Activated T-cell treated with anti-CD3 and anti-CD28 coated beads, Interleukin-2, amount 50 U/mL, for 24 hours (primary cell): ENCODE measurements around the gene PDE7B.

Experiments used
- DNase-seq: peaks from one replicate; pipeline ENCODE4 v3.0.0-alpha.2; 2020
- H3K27ac Mint-ChIP-seq: 2 replicates; pipeline ENCODE4 v1.8.0; 2020; ENCODE audit warnings: mild to moderate bottlenecking, mixed read lengths
- H3K27me3 Mint-ChIP-seq: 2 replicates; pipeline ENCODE4 v1.8.0; 2020; ENCODE audit warnings: mixed read lengths
- H3K36me3 Mint-ChIP-seq: 2 replicates; pipeline ENCODE4 v1.8.0; 2020; ENCODE audit warnings: low read depth, mixed read lengths
- H3K4me1 Mint-ChIP-seq: 2 replicates; pipeline ENCODE4 v1.8.0; 2020; ENCODE audit warnings: low read depth, mixed read lengths
- H3K4me3 Mint-ChIP-seq: 2 replicates; pipeline ENCODE4 v1.8.0; 2020; ENCODE audit warnings: mild to moderate bottlenecking, moderate library complexity, mixed read lengths
- H3K9me3 Mint-ChIP-seq: 2 replicates; pipeline ENCODE4 v1.8.0; 2020; ENCODE audit warnings: mixed read lengths

Gene PDE7B

GRCh38 chr6:136150961-136151360 lies 299.5 kb downstream of the PDE7B start:
- no peak for DNase-seq
- Mint-ChIP-seq H3K36me3 (no peaks in the 10 kb centered on the region), H3K27me3 (no peaks in the 10 kb centered on the region), H3K4me1 (no peaks in the 10 kb centered on the region), H3K4me3 (no peak overlapping the region), H3K27ac (no peak overlapping the region), H3K9me3 (no peaks in the 10 kb centered on the region)

- Mint-ChIP-seq H3K9me3 (no peaks in the 10 kb centered on the region), H3K4me1 (no peaks in the 10 kb centered on the region), H3K36me3 (no peaks in the 10 kb centered on the region)
Observed at GRCh38 chr6:136153707-136154375, 302.3 kb downstream of the PDE7B start.

DNA sequence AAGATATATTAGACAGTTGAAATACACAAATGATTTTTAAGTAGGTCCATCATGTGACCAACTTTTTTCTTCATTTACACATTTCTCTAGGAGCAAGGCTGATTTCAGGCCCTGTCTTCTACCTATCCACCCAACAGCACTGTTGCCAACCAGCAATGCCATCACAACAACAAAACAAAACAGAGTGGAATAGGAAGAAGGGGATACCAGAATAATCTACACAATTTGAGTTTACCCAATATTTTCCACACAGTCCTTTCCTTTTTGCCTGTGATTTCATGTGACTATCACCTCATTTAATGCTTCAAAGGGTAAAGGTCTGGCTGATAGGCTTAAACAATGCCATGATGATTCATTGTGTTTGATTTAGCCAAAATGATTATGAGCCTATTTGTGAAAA lies 303.7 kb downstream of the PDE7B start:
- H3K36me3 Mint-ChIP-seq: no peaks in the 10 kb centered on the region
- peaks cover under 1% of the 10 kb centered on the region for H3K4me1 Mint-ChIP-seq
- H3K27ac Mint-ChIP-seq: no peak overlapping the region
- no peak for DNase-seq
- H3K9me3 Mint-ChIP-seq: no peaks in the 10 kb centered on the region
- no peaks in the 10 kb centered on the region for H3K27me3 Mint-ChIP-seq
- no peak overlapping the region for H3K4me3 Mint-ChIP-seq

More at GRCh38 chr6:136153707-136154375, 302.3 kb downstream of the PDE7B start:
- no peak for DNase-seq
- H3K27me3 Mint-ChIP-seq: no peaks in the 10 kb centered on the region
- no peak overlapping the region for H3K4me3 Mint-ChIP-seq
- H3K27ac Mint-ChIP-seq: no peak overlapping the region

- no peak for DNase-seq
- Mint-ChIP-seq H3K9me3 (peaks cover 7% of the 10 kb centered on the region), H3K27ac (no peak overlapping the region), H3K4me3 (no peak overlapping the region), H3K4me1 (peaks cover 6% of the 10 kb centered on the region), H3K36me3 (no peaks in the 10 kb centered on the region), H3K27me3 (no peaks in the 10 kb centered on the region)
Observed at GRCh38 chr6:136157743-136158142, 306.2 kb downstream of the PDE7B start.

GRCh38 chr6:136158387-136158821 lies 306.9 kb downstream of the PDE7B start:
- DNase-seq: no peak
- no peak overlapping the region for H3K4me3 Mint-ChIP-seq
- H3K9me3 Mint-ChIP-seq: peaks cover 7% of the 10 kb centered on the region
- H3K4me1 Mint-ChIP-seq: peaks cover 6% of the 10 kb centered on the region
- H3K27ac Mint-ChIP-seq: no peak overlapping the region
- H3K36me3 Mint-ChIP-seq: no peaks in the 10 kb centered on the region
- no peaks in the 10 kb centered on the region for H3K27me3 Mint-ChIP-seq

GRCh38 chr6:136158971-136159370 lies 307.5 kb downstream of the PDE7B start:
- peaks cover 6% of the 10 kb centered on the region for H3K4me1 Mint-ChIP-seq
- H3K4me3 Mint-ChIP-seq: no peak overlapping the region
- peaks cover 11% of the 10 kb centered on the region for H3K9me3 Mint-ChIP-seq
- no peaks in the 10 kb centered on the region for H3K36me3 Mint-ChIP-seq
- no peaks in the 10 kb centered on the region for H3K27me3 Mint-ChIP-seq
- H3K27ac Mint-ChIP-seq: no peak overlapping the region
- DNase-seq: no peak

DNA sequence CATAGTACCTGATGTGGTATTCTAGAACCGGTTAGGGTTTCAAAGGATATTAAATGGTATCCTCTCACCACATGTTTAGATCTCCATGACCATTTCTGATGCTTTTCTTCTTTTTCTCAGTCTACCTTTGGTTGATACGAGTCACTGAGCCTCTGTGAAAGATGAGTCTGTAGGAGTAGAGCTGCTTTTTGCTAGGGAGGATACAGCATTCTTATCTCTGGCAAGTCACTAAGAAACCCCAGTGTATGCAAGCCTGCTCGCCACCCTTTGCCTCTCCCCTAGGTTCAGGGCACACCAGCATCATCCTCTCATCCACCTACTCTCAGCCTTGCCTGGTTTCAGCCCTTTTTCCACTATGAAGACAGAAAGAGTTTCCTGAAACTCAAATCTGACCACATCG lies 308.7 kb downstream of the PDE7B start:
- peaks cover 6% of the 10 kb centered on the region for H3K4me1 Mint-ChIP-seq
- H3K4me3 Mint-ChIP-seq: no peak overlapping the region
- H3K27me3 Mint-ChIP-seq: no peaks in the 10 kb centered on the region
- H3K27ac Mint-ChIP-seq: no peak overlapping the region
- H3K9me3 Mint-ChIP-seq: peaks cover 11% of the 10 kb centered on the region
- no peak for DNase-seq
- H3K36me3 Mint-ChIP-seq: no peaks in the 10 kb centered on the region

GRCh38 chr6:136161950-136162349 lies 310.4 kb downstream of the PDE7B start:
- Mint-ChIP-seq H3K4me3 (no peak overlapping the region), H3K36me3 (no peaks in the 10 kb centered on the region), H3K27me3 (no peaks in the 10 kb centered on the region), H3K9me3 (peaks cover 14% of the 10 kb centered on the region), H3K4me1 (peaks cover 6% of the 10 kb centered on the region), H3K27ac (no peak overlapping the region)
- no peak for DNase-seq

DNA sequence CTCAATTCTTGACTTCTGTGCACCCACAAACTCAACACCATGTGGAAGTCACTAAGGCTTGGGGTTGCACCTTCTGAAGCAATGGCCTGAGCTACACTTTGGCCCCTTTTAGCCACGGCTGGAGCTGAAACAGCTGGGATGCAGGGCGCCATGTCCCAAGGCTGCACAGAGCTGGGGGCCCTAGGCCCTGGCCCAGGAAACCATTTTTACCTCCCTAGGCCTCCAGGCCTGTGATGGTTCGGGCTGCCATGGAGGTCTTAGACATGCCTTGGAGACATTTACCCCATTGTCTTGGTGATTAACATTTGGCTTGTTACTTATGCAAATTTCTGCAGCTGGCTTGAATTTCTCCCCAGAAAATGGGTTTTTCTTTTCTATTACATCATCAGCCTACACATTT lies 311.8 kb downstream of the PDE7B start:
- no peaks in the 10 kb centered on the region for H3K36me3 Mint-ChIP-seq
- H3K9me3 Mint-ChIP-seq: peaks cover 16% of the 10 kb centered on the region
- DNase-seq: no peak
- H3K4me1 Mint-ChIP-seq: peaks cover 6% of the 10 kb centered on the region
- no peak overlapping the region for H3K27ac Mint-ChIP-seq
- H3K27me3 Mint-ChIP-seq: no peaks in the 10 kb centered on the region
- no peak overlapping the region for H3K4me3 Mint-ChIP-seq

- Mint-ChIP-seq H3K9me3 (peaks cover 15% of the 10 kb centered on the region), H3K4me3 (no peak overlapping the region), H3K27ac (no peak overlapping the region), H3K4me1 (no peaks in the 10 kb centered on the region), H3K36me3 (no peaks in the 10 kb centered on the region), H3K27me3 (no peaks in the 10 kb centered on the region)
- no peak for DNase-seq
Observed at GRCh38 chr6:136166815-136167214, 315.3 kb downstream of the PDE7B start.

- peaks cover 2% of the 10 kb centered on the region for H3K36me3 Mint-ChIP-seq
- H3K27ac Mint-ChIP-seq: no peak overlapping the region
- H3K27me3 Mint-ChIP-seq: peaks cover 6% of the 10 kb centered on the region
- H3K4me3 Mint-ChIP-seq: no peak overlapping the region
- H3K4me1 Mint-ChIP-seq: peaks cover 9% of the 10 kb centered on the region
- no peak for DNase-seq
- peaks cover 9% of the 10 kb centered on the region for H3K9me3 Mint-ChIP-seq
Observed at GRCh38 chr6:136169394-136170148, 318.1 kb downstream of the PDE7B start.

GRCh38 chr6:136171231-136171630 lies 319.7 kb downstream of the PDE7B start:
- DNase-seq: no peak
- Mint-ChIP-seq H3K27ac (no peak overlapping the region), H3K27me3 (peaks cover 6% of the 10 kb centered on the region), H3K4me1 (peaks cover 9% of the 10 kb centered on the region), H3K36me3 (peaks cover 2% of the 10 kb centered on the region), H3K4me3 (no peak overlapping the region), H3K9me3 (peaks cover 9% of the 10 kb centered on the region)

- H3K36me3 Mint-ChIP-seq: peaks cover 2% of the 10 kb centered on the region
- H3K27ac Mint-ChIP-seq: peak overlapping the region; percentile 7
- H3K4me1 Mint-ChIP-seq: peaks cover 9% of the 10 kb centered on the region
- H3K9me3 Mint-ChIP-seq: peaks cover 5% of the 10 kb centered on the region
- DNase-seq: no peak
- H3K27me3 Mint-ChIP-seq: peaks cover 11% of the 10 kb centered on the region
- no peak overlapping the region for H3K4me3 Mint-ChIP-seq
Observed at GRCh38 chr6:136173519-136174507, 322.3 kb downstream of the PDE7B start.

GRCh38 chr6:136174510-136174909 lies 323.0 kb downstream of the PDE7B start:
- DNase-seq: no peak
- H3K36me3 Mint-ChIP-seq: peaks cover 2% of the 10 kb centered on the region
- H3K4me1 Mint-ChIP-seq: peaks cover 9% of the 10 kb centered on the region
- peaks cover 11% of the 10 kb centered on the region for H3K27me3 Mint-ChIP-seq
- H3K27ac Mint-ChIP-seq: no peak overlapping the region
- H3K9me3 Mint-ChIP-seq: peaks cover 5% of the 10 kb centered on the region
- no peak overlapping the region for H3K4me3 Mint-ChIP-seq
